HepG2 (cell line): ENCODE results near the gene FOXA1. TPM values are rescaled to one million over a fixed set of nuclear protein-coding genes. Genes with fewer than 3 reads are reported as not detected.

Source experiments
- AFF4 ChIP-seq: sonication (generic); formaldehyde crosslinking; IDR thresholded peaks from 2 replicates; pipeline ENCODE4 v1.4.0; 2020; ENCODE audit warnings: missing genetic modification reagents
- ASH2L ChIP-seq: fragments of 300-600, 200-600 bp; sonication (generic); IDR thresholded peaks from 2 replicates; pipeline ENCODE4 v1.7.0; 2017; ENCODE audit warnings: low read depth, mild to moderate bottlenecking, moderate library complexity, mixed read lengths, low read length; ENCODE audit not compliant: insufficient read length
- BATF2 ChIP-seq: sonication (generic); formaldehyde crosslinking; IDR thresholded peaks from 2 replicates; pipeline ENCODE4 v1.8.0; 2022; ENCODE audit warnings: mild to moderate bottlenecking, missing genetic modification reagents, moderate library complexity
- GZF1 ChIP-seq: sonication (generic); formaldehyde crosslinking; IDR thresholded peaks from 2 replicates; pipeline ENCODE4 v1.5.1; 2020; ENCODE audit warnings: mild to moderate bottlenecking, missing genetic modification reagents
- HDAC6 ChIP-seq: fragments of 200-600 bp; sonication (generic); IDR thresholded peaks from 2 replicates; pipeline ENCODE4 v1.7.0; 2017; ENCODE audit warnings: mild to moderate bottlenecking, antibody characterized with exemption, low read length, low read depth
- HNRNPLL ChIP-seq: fragments of 200-400 bp; formaldehyde crosslinking; IDR thresholded peaks from 2 replicates; pipeline ENCODE4 v1.6.1; 2017; ENCODE audit warnings: mild to moderate bottlenecking, low read depth, low read length; ENCODE audit not compliant: poor library complexity, severe bottlenecking
- ISL2 ChIP-seq: sonication (generic); formaldehyde crosslinking; IDR thresholded peaks from 2 replicates; pipeline ENCODE4 v1.5.0; 2020; ENCODE audit warnings: missing genetic modification reagents
- MIXL1 ChIP-seq: IDR thresholded peaks from 2 replicates; pipeline ENCODE4 v1.6.1; 2016
- NAIF1 ChIP-seq: sonication (generic); formaldehyde crosslinking; IDR thresholded peaks from 2 replicates; pipeline ENCODE4 v1.5.0; 2020; ENCODE audit warnings: mild to moderate bottlenecking, missing genetic modification reagents, borderline replicate concordance
- RARG ChIP-seq: sonication (generic); formaldehyde crosslinking; IDR thresholded peaks from 2 replicates; pipeline ENCODE4 v1.4.0; 2020; ENCODE audit warnings: low read depth, mild to moderate bottlenecking, missing genetic modification reagents
- REL ChIP-seq: sonication (generic); formaldehyde crosslinking; conservative IDR thresholded peaks from 2 replicates; pipeline ENCODE4 v1.8.0; 2022; ENCODE audit warnings: mild to moderate bottlenecking, missing genetic modification reagents, moderate library complexity
- SIX4 ChIP-seq: sonication (generic); formaldehyde crosslinking; IDR thresholded peaks from 2 replicates; pipeline ENCODE4 v1.4.0; 2020; ENCODE audit warnings: missing genetic modification reagents
- SMC3 ChIP-seq: IDR thresholded peaks from 2 replicates; pipeline ENCODE4 v1.6.1; 2011; ENCODE audit warnings: low read length, improper control_type of control experiment
- U2AF2 ChIP-seq: fragments of 200-400 bp; formaldehyde crosslinking; IDR thresholded peaks from 2 replicates; pipeline ENCODE4 v1.6.1; 2017; ENCODE audit warnings: low read depth, mild to moderate bottlenecking, low read length
- ZFP36L2 ChIP-seq: sonication (generic); formaldehyde crosslinking; IDR thresholded peaks from 2 replicates; pipeline ENCODE4 v1.4.0; 2020; ENCODE audit warnings: missing genetic modification reagents
- ZNF30 ChIP-seq: sonication (generic); formaldehyde crosslinking; IDR thresholded peaks from 2 replicates; pipeline ENCODE4 v1.5.0; 2020; ENCODE audit warnings: mild to moderate bottlenecking, missing genetic modification reagents
- ZNF510 ChIP-seq: sonication (generic); formaldehyde crosslinking; IDR thresholded peaks from 2 replicates; pipeline ENCODE4 v1.4.0; 2020; ENCODE audit warnings: low read depth, mild to moderate bottlenecking, missing genetic modification reagents
- ZSCAN21 ChIP-seq: sonication (generic); formaldehyde crosslinking; IDR thresholded peaks from 2 replicates; pipeline ENCODE4 v1.8.0; 2022; ENCODE audit warnings: mild to moderate bottlenecking, missing genetic modification reagents, moderate library complexity, borderline replicate concordance
- ZXDC ChIP-seq: sonication (generic); formaldehyde crosslinking; IDR thresholded peaks from 2 replicates; pipeline ENCODE4 v1.5.0; 2020; ENCODE audit warnings: mild to moderate bottlenecking, missing genetic modification reagents
- polyA plus RNA-seq, 8 experiments: library from polyadenylated mRNA; depleted of rRNA in 3 of 8; stranded (reverse) in 7 of 8; unstranded in 1 of 8; fragments of >200 nt; fragmentation: Illumina TruSeq in 4 of 8; extraction: Trizol in 4 of 8; gene quantifications; 2 replicates each; pipeline versions ENCODE4 v1.2.1 to v1.2.3, GENCODE V29; 2011 to 2016; ENCODE audit warnings: low read depth in 4 of 8, missing spikeins in 1 of 8, mixed read lengths in 1 of 8; ENCODE audit not compliant: insufficient read depth in 1 of 8
- total RNA-seq, 5 experiments: library from RNA; depleted of rRNA; stranded (reverse); fragments of >200 nt; fragmentation: Illumina TruSeq; extraction: Trizol; gene quantifications; 2 replicates each; pipeline ENCODE4 v1.2.3, GENCODE V29; 2016; ENCODE audit warnings: low read depth in 1 of 5

The FOXA1 gene
- total and polyA plus RNA-seq, 2 of the 13 experiments (the other 11 are each of a cell fraction or from before 2014, with no cell fraction given): 43.4 to 58.6 TPM

- TF ChIP-seq ZNF510 (CRISPR knock-in tag): no peak
- TF ChIP-seq HDAC6: no peak
- TF ChIP-seq ZXDC (CRISPR knock-in tag): no peak
- TF ChIP-seq ZSCAN21 (CRISPR knock-in tag): no peak
- peak; percentile 60; the same call in 1 of the 2 replicates for TF ChIP-seq ISL2 (CRISPR knock-in tag)
- TF ChIP-seq ZFP36L2 (CRISPR knock-in tag): no peak
- TF ChIP-seq NAIF1 (CRISPR knock-in tag): no peak; the same call in 1 of the 2 replicates
- TF ChIP-seq ZNF30 (CRISPR knock-in tag): no peak
- TF ChIP-seq REL (CRISPR knock-in tag): no peak
- no peak for TF ChIP-seq U2AF2
- no peak for TF ChIP-seq BATF2 (CRISPR knock-in tag)
- no peak for TF ChIP-seq AFF4 (CRISPR knock-in tag)
- peak; percentile 82 for TF ChIP-seq ASH2L
- TF ChIP-seq RARG (CRISPR knock-in tag): no peak
- TF ChIP-seq MIXL1: no peak
- TF ChIP-seq SIX4 (CRISPR knock-in tag): no peak
- TF ChIP-seq HNRNPLL: peak; percentile 75
- no peak for TF ChIP-seq SMC3
- no peak for TF ChIP-seq GZF1 (CRISPR knock-in tag)
These were observed 11.5 kb downstream of the FOXA1 start (continued) for GRCh38 chr14:37583358-37584210.
